Myocyte (in vitro differentiated cells): Measurements from ENCODE around the gene CYP2D6. TPM values are rescaled to one million over a fixed set of nuclear protein-coding genes. Genes with fewer than 3 reads are reported as not detected.
"Not testable (repeated sequence)": the region's sequence is repeated elsewhere in the genome, so short reads cannot be mapped to it uniquely, and the experiment has no call there.

Source experiments
- DNase-seq: peaks from one replicate; pipeline ENCODE4 v3.0.0-alpha.2; 2012; ENCODE audit warnings: low read depth
- total RNA-seq: library from RNA; depleted of rRNA; stranded (reverse); fragments of >200 nt; gene quantifications from 2 replicates; pipeline ENCODE4 v1.2.3, GENCODE V29; 2014

CYP2D6 gene
- total RNA-seq, 1 donor from 2014 or later = not detected

- no peak for DNase-seq
Measured at GRCh38 chr22:42158456-42159132, 28.0 kb upstream of the CYP2D6 start.

GRCh38 chr22:42156598-42156997 is 26.0 kb upstream of the CYP2D6 start:
- DNase-seq = no peak

GRCh38 chr22:42156121-42156520 is 25.5 kb upstream of the CYP2D6 start:
- DNase-seq = peak; percentile 11

- DNase-seq = no peak
Measured at GRCh38 chr22:42155053-42155543, 24.5 kb upstream of the CYP2D6 start.

- no peak for DNase-seq
Measured at GRCh38 chr22:42154293-42155052, 23.9 kb upstream of the CYP2D6 start.

GRCh38 chr22:42152661-42153270 is 22.2 kb upstream of the CYP2D6 start:
- no peak for DNase-seq

- no peak for DNase-seq
Measured at GRCh38 chr22:42151924-42152635, 21.5 kb upstream of the CYP2D6 start.

- no peak for DNase-seq
Measured at GRCh38 chr22:42150727-42151590, 20.3 kb upstream of the CYP2D6 start.

- DNase-seq = not testable (repeated sequence)
Measured at GRCh38 chr22:42149798-42150197, 19.2 kb upstream of the CYP2D6 start.

GRCh38 chr22:42145175-42145574 is 14.6 kb upstream of the CYP2D6 start:
- no peak for DNase-seq

- not testable (repeated sequence) for DNase-seq
Measured at GRCh38 chr22:42143859-42144822, 13.5 kb upstream of the CYP2D6 start.

- no peak for DNase-seq
Measured at GRCh38 chr22:42142771-42143461, 12.3 kb upstream of the CYP2D6 start.

- DNase-seq = not testable (repeated sequence)
Measured at GRCh38 chr22:42141307-42142057, 10.9 kb upstream of the CYP2D6 start.

- DNase-seq = not testable (repeated sequence)
Measured at GRCh38 chr22:42140153-42140552, 9.5 kb upstream of the CYP2D6 start.

GRCh38 chr22:42139508-42139907 is 8.9 kb upstream of the CYP2D6 start:
- DNase-seq = not testable (repeated sequence)

- DNase-seq = no peak
Measured at GRCh38 chr22:42138972-42139371, 8.4 kb upstream of the CYP2D6 start.

- no peak for DNase-seq
Measured at GRCh38 chr22:42138122-42138770, 7.6 kb upstream of the CYP2D6 start.
